ENCODE data around the gene MRPS22.

Gene MRPS22

DNA sequence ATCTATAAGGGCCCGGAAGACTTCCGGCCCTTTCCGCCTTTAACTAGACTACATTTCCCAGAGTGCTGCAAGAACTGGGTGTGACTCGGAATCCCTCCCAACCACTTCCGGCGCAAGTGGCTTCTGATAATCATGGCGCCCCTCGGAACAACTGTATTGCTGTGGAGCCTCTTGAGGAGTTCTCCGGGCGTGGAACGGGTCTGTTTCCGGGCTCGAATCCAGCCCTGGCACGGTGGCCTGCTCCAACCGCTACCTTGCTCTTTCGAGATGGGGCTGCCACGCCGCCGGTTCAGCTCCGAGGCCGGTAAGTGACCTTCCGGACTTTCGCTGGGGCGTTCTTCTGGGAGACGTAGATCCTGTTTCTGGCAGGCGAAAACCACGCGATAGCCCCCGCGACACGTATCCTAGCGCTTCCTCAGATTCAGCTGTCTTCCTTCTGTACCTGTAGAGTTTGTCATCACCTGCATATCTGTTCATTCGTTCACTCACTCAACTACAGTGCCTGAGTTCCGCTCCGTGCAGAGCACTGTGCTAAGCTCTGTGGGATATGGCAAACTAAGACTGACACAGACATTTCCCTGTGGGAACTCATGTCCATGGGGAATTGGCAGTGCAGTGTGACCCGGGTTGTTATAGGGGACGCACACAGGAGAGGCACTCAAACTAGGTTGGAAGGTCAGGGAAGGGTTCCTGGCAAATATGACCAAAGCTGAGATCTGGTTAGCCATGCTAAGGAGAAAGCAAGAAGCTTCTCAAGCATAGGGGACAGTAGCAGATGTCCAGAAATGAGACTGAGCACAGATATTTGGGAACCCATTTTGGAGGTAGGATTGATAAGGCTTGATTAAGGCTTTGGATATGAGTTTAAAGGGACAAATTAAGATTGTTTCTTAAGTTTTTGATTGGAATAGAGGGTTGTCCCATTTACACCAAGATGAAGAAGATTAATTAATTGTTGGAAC lies at the start of gene MRPS22:
Gene MRPS22, plus strand, starts transcription at position 126 of the 962 bp plus-strand sequence. Its CDS starts 7 bp downstream, at position 133.
- peak; percentile 70 for DNase-seq (ENCODE audit: low read depth)

DNA sequence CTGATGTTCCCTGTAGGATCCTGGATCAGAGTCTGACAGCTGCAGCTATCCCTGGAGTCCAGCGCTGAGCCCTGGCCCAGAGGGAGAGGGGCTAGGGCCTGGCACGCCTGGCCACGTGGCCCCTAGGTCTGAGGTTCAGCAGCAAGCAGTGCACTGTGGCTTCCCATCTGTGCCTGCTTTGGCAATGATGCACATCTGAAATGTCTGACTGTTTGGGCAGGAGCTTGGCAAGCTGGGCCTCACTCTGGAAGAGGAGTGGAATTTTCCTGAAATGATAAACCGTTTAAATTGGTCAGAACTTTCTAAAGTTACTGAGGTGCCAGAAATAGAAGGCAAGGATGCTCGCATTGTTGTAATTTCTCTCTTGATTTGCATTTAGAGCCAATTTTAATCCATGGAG lies 48.8 kb upstream of the MRPS22 start:
- no peak for DNase-seq (ENCODE audit: low read depth)

- DNase-seq (ENCODE audit: low read depth) = no peak
Observed at GRCh38 chr3:139296141-139296718, 47.6 kb upstream of the MRPS22 start.

DNA sequence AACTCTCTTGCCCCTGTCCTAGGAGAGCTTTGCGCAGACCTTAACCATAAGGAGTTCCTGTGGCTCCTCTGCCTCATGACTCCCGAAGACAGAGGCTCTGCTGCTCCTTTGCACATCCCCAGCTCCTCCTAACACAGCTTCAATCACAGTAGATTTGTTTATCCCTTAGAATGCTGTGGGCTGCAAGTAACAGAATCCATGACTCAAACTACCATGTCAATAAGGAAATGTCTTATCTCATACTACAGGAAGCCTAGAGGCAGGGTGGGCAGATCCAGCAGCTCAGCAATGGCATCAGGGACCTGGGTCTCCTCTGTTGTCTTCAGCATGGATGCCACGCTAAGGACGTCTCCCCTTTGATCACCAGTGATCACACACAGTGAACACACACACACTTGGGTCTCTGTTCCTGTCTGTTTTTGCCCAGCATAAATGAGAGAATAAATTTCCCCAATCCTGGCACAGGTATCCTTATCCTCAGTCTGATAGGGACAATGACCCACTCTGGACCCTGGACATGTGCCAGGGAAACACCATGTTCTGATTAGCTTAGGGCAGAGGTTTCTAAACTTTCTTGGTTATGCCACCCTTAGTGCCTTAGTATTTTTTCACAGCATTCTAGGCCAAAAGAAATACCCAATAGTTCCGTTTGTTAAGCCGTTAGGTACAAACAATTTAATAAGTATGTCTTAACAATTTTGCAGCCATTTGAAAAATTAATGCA lies 46.1 kb upstream of the MRPS22 start:
- no peak for DNase-seq (ENCODE audit: low read depth)

- DNase-seq (ENCODE audit: low read depth) = no peak
Observed at GRCh38 chr3:139299261-139300132, 44.3 kb upstream of the MRPS22 start.

GRCh38 chr3:139300416-139300815 lies 43.4 kb upstream of the MRPS22 start:
- DNase-seq (ENCODE audit: low read depth) = no peak

DNA sequence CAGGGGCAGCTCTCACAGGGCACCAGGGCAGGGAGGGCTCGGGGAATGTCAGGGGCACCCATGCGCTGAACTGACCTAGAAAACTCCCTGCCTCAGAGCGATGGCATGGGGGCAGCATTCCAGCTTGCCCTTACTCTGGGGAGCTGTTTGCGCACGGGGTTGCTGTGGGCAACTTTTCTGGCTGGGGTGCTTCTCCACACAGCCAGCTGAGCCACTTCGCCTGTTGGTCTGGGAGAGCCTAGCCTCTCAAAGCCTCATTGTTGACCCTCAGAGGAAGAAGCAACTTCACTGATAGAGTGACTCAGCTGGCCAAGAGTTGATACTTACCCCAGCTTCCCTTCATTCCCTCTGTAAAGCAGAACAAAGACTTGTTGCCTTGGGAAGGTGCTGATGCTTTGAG lies 42.6 kb upstream of the MRPS22 start:
- DNase-seq (ENCODE audit: low read depth) = no peak

DNA sequence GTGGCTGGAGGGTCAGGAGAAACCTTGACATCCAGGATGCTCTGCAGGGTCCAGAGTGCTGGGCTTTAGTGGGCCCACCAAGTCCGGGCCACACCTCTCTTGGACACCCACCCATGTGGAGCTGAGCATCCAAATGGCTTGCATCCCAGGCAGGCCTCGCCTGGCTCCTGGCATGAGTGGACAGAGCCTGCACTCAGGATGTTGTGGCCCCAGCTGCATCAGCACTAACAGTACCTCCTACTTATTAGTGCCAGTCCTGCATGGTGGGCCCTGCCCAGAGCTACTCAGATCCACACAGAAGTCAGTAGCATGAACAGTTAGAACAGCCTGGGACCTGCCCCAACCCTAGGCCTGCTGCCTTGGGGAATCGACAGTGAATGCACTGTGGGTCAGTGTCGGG lies 42.2 kb upstream of the MRPS22 start:
- DNase-seq (ENCODE audit: low read depth) = no peak

DNA sequence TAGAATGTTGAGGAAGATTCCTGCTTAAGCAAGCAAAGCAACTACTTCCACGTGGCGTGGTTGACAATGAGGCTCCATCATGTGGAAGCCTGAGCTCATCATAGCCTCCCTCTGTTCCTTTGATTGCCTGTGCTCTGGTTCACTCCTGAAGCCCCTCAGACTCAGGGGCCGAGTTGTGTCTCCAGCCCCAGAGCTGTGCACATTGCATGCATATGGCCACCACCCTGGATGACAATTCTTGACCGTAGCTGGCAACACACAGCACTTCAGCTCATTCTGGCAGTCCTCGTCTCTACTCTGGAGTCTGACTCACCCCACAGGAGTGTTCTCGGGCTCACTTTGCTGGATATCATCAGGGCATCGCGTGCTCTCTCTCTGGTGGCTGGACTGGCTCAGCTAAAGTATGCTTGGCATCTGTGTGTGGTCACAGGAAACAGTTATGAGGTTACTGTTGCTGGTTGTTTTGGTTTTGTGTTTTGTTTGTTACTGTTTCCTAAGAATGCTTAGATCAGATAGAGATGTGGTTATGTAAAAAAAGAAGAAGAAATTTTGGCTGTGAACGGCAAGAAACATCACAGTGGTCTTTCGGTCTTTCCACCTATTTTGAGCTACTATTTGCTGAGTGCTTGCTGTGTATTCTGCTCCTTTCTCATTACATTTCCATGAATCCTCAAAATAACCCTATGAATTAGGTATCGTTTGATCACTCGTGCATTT lies 41.6 kb upstream of the MRPS22 start:
- no peak for DNase-seq (ENCODE audit: low read depth)

- no peak for DNase-seq (ENCODE audit: low read depth)
Observed at GRCh38 chr3:139302801-139303113, 41.1 kb upstream of the MRPS22 start.

DNA sequence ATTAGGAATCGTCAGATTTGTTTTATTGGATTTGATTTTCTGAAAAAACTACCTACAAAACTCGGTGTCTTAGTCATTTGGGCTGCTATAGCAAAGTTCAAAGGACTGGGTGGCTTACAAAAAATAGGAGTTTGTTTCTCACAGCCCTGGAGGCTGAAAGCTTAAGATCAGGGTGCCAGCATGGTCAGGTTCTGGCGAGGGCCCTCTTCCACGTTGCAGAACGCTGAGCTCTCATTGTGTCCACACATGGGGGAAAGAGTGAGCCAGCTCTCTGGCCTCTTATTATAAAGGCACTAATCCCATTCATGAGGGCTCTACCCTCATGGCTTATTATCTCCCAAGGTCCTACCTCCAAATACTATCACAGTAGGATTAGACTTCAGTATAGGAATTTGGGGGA lies 40.6 kb upstream of the MRPS22 start:
- DNase-seq (ENCODE audit: low read depth) = no peak

GRCh38 chr3:139304383-139304782 lies 39.4 kb upstream of the MRPS22 start:
- no peak for DNase-seq (ENCODE audit: low read depth)

DNA sequence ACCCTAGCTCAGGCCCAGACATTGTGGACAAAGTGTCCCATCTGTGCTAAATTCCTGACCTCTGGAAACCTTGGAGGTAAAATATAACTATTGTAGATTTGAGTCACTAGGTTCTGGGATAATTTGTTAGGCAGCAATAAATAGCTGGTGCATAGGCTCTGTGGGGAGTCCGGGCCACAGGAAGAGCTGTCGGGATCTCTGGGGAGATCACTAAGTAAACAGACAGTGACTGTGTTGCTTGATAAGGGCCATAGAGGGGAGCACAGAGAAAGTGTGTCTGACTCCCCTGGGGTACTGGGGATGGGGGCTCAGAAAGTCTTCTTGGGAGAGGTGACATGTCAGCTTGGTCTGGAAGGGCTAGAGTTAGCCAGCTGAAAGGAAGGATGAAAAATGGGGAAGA lies 37.7 kb upstream of the MRPS22 start:
- no peak for DNase-seq (ENCODE audit: low read depth)

GRCh38 chr3:139307072-139307491 lies 36.7 kb upstream of the MRPS22 start:
- no peak for DNase-seq (ENCODE audit: low read depth)

- no peak for DNase-seq (ENCODE audit: low read depth)
Observed at GRCh38 chr3:139307601-139308555, 35.9 kb upstream of the MRPS22 start.

DNA sequence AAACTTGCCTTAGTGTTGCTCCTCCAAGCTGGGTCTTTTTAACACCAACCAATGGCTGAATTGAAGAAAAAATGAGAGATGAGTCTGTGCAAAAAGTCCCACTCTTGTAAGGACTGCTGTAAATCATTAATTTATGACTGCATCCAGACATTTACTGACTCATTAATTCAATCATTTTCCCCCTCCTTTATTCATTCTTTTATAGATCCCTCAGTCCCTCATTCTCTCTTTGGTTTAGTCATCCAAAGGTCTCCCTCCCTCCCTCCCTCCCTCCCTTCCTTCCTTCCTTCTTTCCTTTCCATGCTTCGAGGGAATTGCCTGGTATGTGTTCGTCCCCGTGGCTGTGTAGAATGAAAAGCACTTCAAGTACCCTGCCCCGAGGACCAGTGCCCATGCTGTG lies 35.3 kb upstream of the MRPS22 start:
- DNase-seq (ENCODE audit: low read depth) = no peak

DNA sequence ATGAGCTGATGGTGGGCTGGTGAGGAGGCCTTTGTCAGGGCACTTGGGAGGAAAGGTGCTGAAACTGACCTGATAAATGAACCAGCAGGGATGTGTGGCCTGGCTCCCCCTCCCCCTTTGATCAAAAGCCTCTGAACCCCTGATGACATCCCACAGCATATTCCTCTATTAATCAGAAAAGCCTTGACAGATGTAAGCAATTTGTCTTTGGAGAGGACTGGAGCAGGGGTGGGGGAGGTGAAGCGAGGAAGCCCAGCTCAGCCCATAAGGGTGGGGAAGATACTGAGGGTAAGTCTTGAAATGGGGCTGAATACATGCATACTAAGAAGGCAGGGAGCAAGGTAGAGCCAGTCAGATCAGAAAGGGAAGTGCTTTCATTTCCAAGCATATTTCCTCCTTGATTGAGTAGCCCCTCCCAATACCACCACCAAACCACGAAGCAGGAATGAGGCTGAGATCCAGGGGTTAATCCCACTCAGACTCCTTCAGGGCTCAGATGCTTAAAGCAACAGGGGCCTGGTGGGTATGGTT lies 34.7 kb upstream of the MRPS22 start:
- no peak for DNase-seq (ENCODE audit: low read depth)

DNA sequence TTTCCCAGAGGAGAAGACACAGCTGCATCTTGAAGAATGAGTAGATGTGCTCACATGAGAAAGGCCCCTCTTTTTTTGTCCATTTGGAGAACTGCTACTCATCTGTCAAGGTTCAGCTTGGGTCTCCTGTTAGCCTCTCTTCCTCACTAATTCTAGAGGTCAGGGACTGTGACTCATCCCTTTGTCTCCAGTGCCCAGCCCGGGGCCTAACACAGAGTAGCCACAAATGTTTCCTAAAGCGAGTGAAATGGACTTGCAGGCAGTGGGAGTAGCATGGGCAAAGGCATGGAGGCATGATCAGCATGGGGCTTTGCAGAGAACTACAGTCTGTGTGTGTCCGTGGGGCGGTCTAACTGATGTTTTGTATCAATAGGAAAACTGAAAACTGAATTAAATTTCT lies 33.9 kb upstream of the MRPS22 start:
- no peak for DNase-seq (ENCODE audit: low read depth)

DNA sequence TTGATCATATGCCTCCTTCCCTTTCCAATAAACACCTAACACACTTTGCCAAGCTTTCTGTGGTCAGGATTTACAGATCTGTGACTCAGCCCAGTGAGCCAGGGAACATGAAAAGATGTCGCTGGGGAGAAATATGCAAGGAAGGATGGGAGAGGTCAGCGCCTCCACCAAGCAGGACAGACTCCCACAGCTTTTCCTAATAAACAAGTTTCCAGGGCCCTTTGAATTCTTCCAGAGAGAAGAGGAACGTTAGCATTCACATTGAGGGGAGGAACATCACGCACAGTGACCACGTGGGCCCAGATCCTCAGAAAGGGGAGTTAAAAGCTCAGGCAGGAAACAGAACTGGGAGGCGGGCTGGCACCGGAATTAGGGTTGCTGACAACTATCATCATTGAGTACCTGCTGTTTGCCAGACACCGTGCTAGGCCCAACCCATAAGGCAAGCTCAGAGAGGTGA lies 33.3 kb upstream of the MRPS22 start:
- no peak for DNase-seq (ENCODE audit: low read depth)

DNA sequence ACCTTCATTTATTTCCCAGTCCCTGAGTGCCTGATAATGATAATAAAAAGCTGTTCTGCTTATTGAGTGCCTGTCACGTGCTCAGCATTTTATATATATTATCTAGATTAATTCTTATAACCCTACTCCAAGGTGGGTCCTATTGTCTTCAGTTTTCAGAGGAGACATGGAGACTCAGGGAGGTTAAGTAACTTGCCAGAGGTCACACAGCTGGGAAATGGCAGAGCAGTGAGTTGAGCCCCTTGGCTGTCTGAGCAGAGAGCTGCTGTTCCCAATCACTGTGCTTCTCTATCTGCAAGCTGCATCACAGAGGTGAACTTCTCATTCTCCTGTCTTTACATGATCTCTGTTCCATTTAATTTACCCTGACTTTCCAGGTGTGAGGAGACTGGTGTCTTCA lies 32.3 kb upstream of the MRPS22 start:
- DNase-seq (ENCODE audit: low read depth) = no peak
